Neutrophil (primary cell): ENCODE measurements around the gene SOST.

ENCODE experiments used
- H3K27ac ChIP-seq: fragments of 200-600 bp; sonication (generic); 2 replicates; pipeline ENCODE4 v1.5.1; 2016; ENCODE audit warnings: mild to moderate bottlenecking, moderate library complexity
- H3K27me3 ChIP-seq: fragments of 200-600 bp; sonication (generic); 2 replicates; pipeline ENCODE4 v1.6.0; 2016; ENCODE audit warnings: mild to moderate bottlenecking
- H3K36me3 ChIP-seq: fragments of 200-600 bp; sonication (generic); 2 replicates; pipeline ENCODE4 v1.5.1; 2017
- H3K4me1 ChIP-seq, 2 experiments: fragments of 200-600 bp in 1 of 2; sonication (generic) in 1 of 2; 1 replicate in 1 of 2; 2 replicates in 1 of 2; pipeline versions ENCODE4 v1.5.1 to v1.6.1; 2013 to 2016; ENCODE audit warnings: low read depth in 1 of 2, low read length in 1 of 2, mild to moderate bottlenecking in 1 of 2, moderate library complexity in 1 of 2; ENCODE audit not compliant: control insufficient read depth in 1 of 2, insufficient read depth in 1 of 2
- H3K4me3 ChIP-seq, 2 experiments: fragments of 200-600 bp in 1 of 2; sonication (generic) in 1 of 2; 1 replicate in 1 of 2; 2 replicates in 1 of 2; pipeline ENCODE4 v1.5.1; 2013 to 2016; ENCODE audit warnings: low read depth in 1 of 2, low read length in 1 of 2, mild to moderate bottlenecking in 1 of 2, moderate library complexity in 1 of 2
- H3K9me3 ChIP-seq: fragments of 200-600 bp; sonication (generic); 2 replicates; pipeline ENCODE4 v1.5.1; 2016
- TF ChIP-seq, protein P1 (sequence below): fragments of 200-600 bp; sonication (generic); IDR thresholded peaks from 2 replicates; pipeline ENCODE4 v1.5.1; 2016; ENCODE audit warnings: antibody characterized with exemption

The SOST gene

DNA sequence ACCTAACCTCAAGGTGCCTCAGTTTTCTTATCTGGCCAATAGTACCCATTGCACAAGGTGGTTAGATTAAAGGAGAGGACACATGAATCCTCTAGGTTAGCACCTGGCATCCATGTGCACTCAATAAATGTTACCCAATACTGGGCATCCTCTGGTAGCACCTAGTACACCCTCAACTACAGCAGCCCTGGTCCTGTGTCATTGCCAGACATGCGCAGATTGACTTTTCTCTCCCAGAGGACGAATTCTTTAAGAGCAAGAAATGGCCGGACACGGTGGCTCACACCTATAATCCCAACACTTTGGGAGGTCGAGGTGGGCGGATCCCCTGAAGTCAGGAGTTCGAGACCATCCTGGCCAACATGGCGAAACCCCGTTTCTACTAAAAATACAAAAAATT, 12.9 kb upstream of the SOST start:
- Histone ChIP-seq H3K36me3 (no peaks in the 10 kb centered on the region), H3K27ac (no peak overlapping the region), H3K27me3 (no peaks in the 10 kb centered on the region), H3K4me1 (peaks cover 29 to 48% of the 10 kb centered on the region in 2 experiments), H3K4me3 (no peak overlapping the region), H3K9me3 (no peaks in the 10 kb centered on the region)
- TF ChIP-seq, protein P1, sequence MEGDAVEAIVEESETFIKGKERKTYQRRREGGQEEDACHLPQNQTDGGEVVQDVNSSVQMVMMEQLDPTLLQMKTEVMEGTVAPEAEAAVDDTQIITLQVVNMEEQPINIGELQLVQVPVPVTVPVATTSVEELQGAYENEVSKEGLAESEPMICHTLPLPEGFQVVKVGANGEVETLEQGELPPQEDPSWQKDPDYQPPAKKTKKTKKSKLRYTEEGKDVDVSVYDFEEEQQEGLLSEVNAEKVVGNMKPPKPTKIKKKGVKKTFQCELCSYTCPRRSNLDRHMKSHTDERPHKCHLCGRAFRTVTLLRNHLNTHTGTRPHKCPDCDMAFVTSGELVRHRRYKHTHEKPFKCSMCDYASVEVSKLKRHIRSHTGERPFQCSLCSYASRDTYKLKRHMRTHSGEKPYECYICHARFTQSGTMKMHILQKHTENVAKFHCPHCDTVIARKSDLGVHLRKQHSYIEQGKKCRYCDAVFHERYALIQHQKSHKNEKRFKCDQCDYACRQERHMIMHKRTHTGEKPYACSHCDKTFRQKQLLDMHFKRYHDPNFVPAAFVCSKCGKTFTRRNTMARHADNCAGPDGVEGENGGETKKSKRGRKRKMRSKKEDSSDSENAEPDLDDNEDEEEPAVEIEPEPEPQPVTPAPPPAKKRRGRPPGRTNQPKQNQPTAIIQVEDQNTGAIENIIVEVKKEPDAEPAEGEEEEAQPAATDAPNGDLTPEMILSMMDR: no peak

- no peaks in the 10 kb centered on the region for H3K36me3 ChIP-seq
- no peaks in the 10 kb centered on the region for H3K9me3 ChIP-seq
- H3K27me3 ChIP-seq: no peaks in the 10 kb centered on the region
- TF ChIP-seq, protein P1: no peak
- H3K27ac ChIP-seq: no peak overlapping the region
- peaks cover 29 to 48% of the 10 kb centered on the region in 2 experiments for H3K4me1 ChIP-seq
- no peak overlapping the region for H3K4me3 ChIP-seq
Measured at GRCh38 chr17:43770957-43771356, 12.4 kb upstream of the SOST start.

GRCh38 chr17:43769859-43770258, 11.3 kb upstream of the SOST start:
- Histone ChIP-seq H3K27me3 (no peaks in the 10 kb centered on the region), H3K4me1 (peaks cover 34 to 46% of the 10 kb centered on the region in 2 experiments), H3K4me3 (no peak overlapping the region), H3K36me3 (no peaks in the 10 kb centered on the region), H3K27ac (no peak overlapping the region), H3K9me3 (no peaks in the 10 kb centered on the region)
- TF ChIP-seq, protein P1: no peak

GRCh38 chr17:43769426-43769825, 10.8 kb upstream of the SOST start:
- H3K36me3 ChIP-seq: no peaks in the 10 kb centered on the region

GRCh38 chr17:43768943-43769342, 10.4 kb upstream of the SOST start:
- no peaks in the 10 kb centered on the region for H3K9me3 ChIP-seq
- H3K27ac ChIP-seq: no peak overlapping the region
- H3K4me3 ChIP-seq: no peak overlapping the region
- H3K4me1 ChIP-seq: peaks cover 28 to 43% of the 10 kb centered on the region in 2 experiments
- TF ChIP-seq, protein P1: no peak
- no peaks in the 10 kb centered on the region for H3K27me3 ChIP-seq
- H3K36me3 ChIP-seq: no peaks in the 10 kb centered on the region

More at GRCh38 chr17:43769426-43769825, 10.8 kb upstream of the SOST start:
- H3K27ac ChIP-seq: no peak overlapping the region
- TF ChIP-seq, protein P1: no peak
- H3K9me3 ChIP-seq: no peaks in the 10 kb centered on the region
- H3K27me3 ChIP-seq: no peaks in the 10 kb centered on the region
- H3K4me1 ChIP-seq: peaks cover 33 to 44% of the 10 kb centered on the region in 2 experiments
- H3K4me3 ChIP-seq: no peak overlapping the region

DNA sequence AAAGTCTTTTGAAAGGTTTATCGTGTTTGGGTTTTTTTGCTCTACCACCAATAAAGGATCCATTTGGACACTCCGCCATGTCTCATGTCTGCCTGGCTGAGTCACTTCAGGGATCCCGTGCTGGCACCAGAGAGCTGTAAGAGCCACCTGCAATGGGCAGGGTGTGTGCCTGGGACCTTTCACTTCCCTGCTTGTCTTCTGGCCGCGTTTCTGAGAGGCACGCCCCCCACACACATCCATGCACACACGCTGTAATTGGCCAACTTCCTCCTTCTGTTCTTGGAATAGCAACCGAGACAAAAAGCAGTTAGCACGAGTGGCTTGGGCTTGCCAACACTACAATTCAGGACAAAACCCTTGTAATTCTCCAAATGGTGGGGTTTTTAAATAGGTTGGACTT, 9.8 kb upstream of the SOST start:
- no peak overlapping the region for H3K27ac ChIP-seq
- H3K36me3 ChIP-seq: no peaks in the 10 kb centered on the region
- H3K9me3 ChIP-seq: no peaks in the 10 kb centered on the region
- H3K4me3 ChIP-seq: no peak overlapping the region
- TF ChIP-seq, protein P1: no peak
- H3K4me1 ChIP-seq: peaks cover 23 to 37% of the 10 kb centered on the region in 2 experiments
- no peaks in the 10 kb centered on the region for H3K27me3 ChIP-seq
